ENCODE measurements around the gene TMEM171. TPM values are rescaled to one million over a fixed set of nuclear protein-coding genes. Genes with fewer than 3 reads are reported as not detected.

The TMEM171 gene
- total and polyA plus RNA-seq, 2 of the 8 experiments (the other 6 are each of a cell fraction or from before 2014, with no cell fraction given): 1.0 to 2.2 TPM

GRCh38 chr5:73174100-73174815 lies 53.9 kb downstream of the TMEM171 start:
- H3K27ac ChIP-seq (ENCODE audit: low read depth, low read length): no peak overlapping the region
- no peaks in the 10 kb centered on the region for H3K23me2 ChIP-seq (ENCODE audit: low read depth, low read length)
- no peak overlapping the region for H4K91ac ChIP-seq (replicated peaks; ENCODE audit: insufficient read length, low read length)
- no peaks in the 10 kb centered on the region for H3K4me1 ChIP-seq (replicated peaks in 1 of 4; ENCODE audit: control insufficient read depth in 3 of 4, insufficient read depth in 4 of 4, low read length in 3 of 4)
- no peak overlapping the region for H2BK15ac ChIP-seq (ENCODE audit: low read length)
- no peak overlapping the region for H4K8ac ChIP-seq (ENCODE audit: extremely low read depth, insufficient read depth, low read length)
- H3K56ac ChIP-seq (replicated peaks; ENCODE audit: insufficient read length, low read depth, low read length): no peak overlapping the region
- H2BK5ac ChIP-seq (ENCODE audit: low read depth, low read length): no peak overlapping the region
- H3K23ac ChIP-seq (ENCODE audit: insufficient read length): no peak overlapping the region
- no peak overlapping the region for H2BK20ac ChIP-seq (ENCODE audit: low read length)
- H4K5ac ChIP-seq (ENCODE audit: insufficient read length, low read depth, low read length): no peak overlapping the region
- H2AFZ ChIP-seq (ENCODE audit: low read length): no peak overlapping the region
- POLR2A ChIA-PET (ENCODE audit: partially characterized antibody): no interaction called here
- H3K79me1 ChIP-seq (ENCODE audit: low read depth, low read length): no peaks in the 10 kb centered on the region
- no peak for FAIRE-seq
- H3K4me3 ChIP-seq (ENCODE audit: extremely low read depth in 1 of 4, insufficient read depth in 2 of 4, low read depth in 3 of 4, low read length in 4 of 4): no peak overlapping the region
- H3K4me2 ChIP-seq (ENCODE audit: insufficient read depth in 1 of 2, low read depth in 2 of 2, low read length in 2 of 2): no peak overlapping the region
- no peak overlapping the region for H3K18ac ChIP-seq (ENCODE audit: extremely low read depth, low read length)
- no peaks in the 10 kb centered on the region for H3K79me2 ChIP-seq (ENCODE audit: control insufficient read depth in 1 of 2, insufficient read depth in 2 of 2, low read length in 2 of 2)
- H4K20me1 ChIP-seq (replicated peaks in 1 of 2; ENCODE audit: control insufficient read depth in 1 of 2, insufficient read depth in 2 of 2, low read length in 2 of 2): no peaks in the 10 kb centered on the region
- no peak overlapping the region for H2AK5ac ChIP-seq (ENCODE audit: low read depth, low read length)
- WGBS, 2 experiments (ENCODE audit: extremely low coverage in 1 of 2, insufficient coverage in 1 of 2, insufficient read length in 1 of 2, insufficient replicate concordance in 2 of 2, low coverage in 1 of 2, low lambda C conversion rate in 2 of 2, missing lambda C conversion rate in 1 of 2): 82% methylated on average over 8 of the region's 8 CpGs; no CpG with 5 or more reads in 1 of the 2 experiments
- H3K27me3 ChIP-seq (replicated peaks in 1 of 4; ENCODE audit: control insufficient read depth in 3 of 4, extremely low read depth in 1 of 4, insufficient read depth in 3 of 4, low read length in 3 of 4): no peaks in the 10 kb centered on the region
- no peaks in the 10 kb centered on the region for H3K9me3 ChIP-seq (ENCODE audit: insufficient read depth in 2 of 2, low read depth in 1 of 2, low read length in 1 of 2)
- no peak overlapping the region for H3K4ac ChIP-seq (replicated peaks; ENCODE audit: insufficient read length, low read depth, low read length)
- CTCF ChIA-PET (ENCODE audit: partially characterized antibody): interaction anchor here (1.1 to 1.2 kb wide), 2 partner anchors 41 to 87 kb away, joined by 3 to 4 read pairs; no protein-coding TSS in a partner anchor
- no peak overlapping the region for H3K14ac ChIP-seq (ENCODE audit: insufficient read length)
- no peak for DNase-seq (ENCODE audit: low read depth in 1 of 2, low spot score in 2 of 2)
- H3K9ac ChIP-seq (replicated peaks in 1 of 4; ENCODE audit: extremely low read depth in 1 of 4, low read depth in 3 of 4, low read length in 3 of 4): no peak overlapping the region
- no peak overlapping the region for H2BK120ac ChIP-seq (replicated peaks; ENCODE audit: low read depth, low read length)
- H2BK12ac ChIP-seq (ENCODE audit: low read depth, low read length): no peak overlapping the region
- no peaks in the 10 kb centered on the region for H3K36me3 ChIP-seq (ENCODE audit: control insufficient read depth in 2 of 4, insufficient read depth in 4 of 4, low read length in 3 of 4)
- TF ChIP-seq MAFK (IDR thresholded peaks at IDR 0.05; ENCODE audit: low read depth, low read length): no peak
- no peak for TF ChIP-seq RNF2 (IDR thresholded peaks at IDR 0.05; ENCODE audit: borderline replicate concordance, low read depth, low read length, missing control alignments, poor library complexity, severe bottlenecking)
- TF ChIP-seq, protein P1, sequence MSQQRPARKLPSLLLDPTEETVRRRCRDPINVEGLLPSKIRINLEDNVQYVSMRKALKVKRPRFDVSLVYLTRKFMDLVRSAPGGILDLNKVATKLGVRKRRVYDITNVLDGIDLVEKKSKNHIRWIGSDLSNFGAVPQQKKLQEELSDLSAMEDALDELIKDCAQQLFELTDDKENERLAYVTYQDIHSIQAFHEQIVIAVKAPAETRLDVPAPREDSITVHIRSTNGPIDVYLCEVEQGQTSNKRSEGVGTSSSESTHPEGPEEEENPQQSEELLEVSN (IDR thresholded peaks at IDR 0.05): no peak
